22Rv1 (cell line): ENCODE data around the gene OAF.

Experiments
- H3K27ac ChIP-seq: fragments of 450-650 bp; 2 replicates; pipeline ENCODE4 v1.5.1; 2017
- CTCF ChIP-seq: fragments of 450-650 bp; IDR thresholded peaks from 2 replicates; pipeline ENCODE4 v1.5.1; 2017; ENCODE audit warnings: mild to moderate bottlenecking
- ZFX ChIP-seq: fragments of 450-650 bp; IDR thresholded peaks from 2 replicates; pipeline ENCODE4 v1.6.1; 2017; ENCODE audit warnings: antibody characterized with exemption, borderline replicate concordance

The OAF gene

GRCh38 chr11:120184946-120185705, 25.7 kb upstream of the OAF start:
- TF ChIP-seq ZFX = no peak
- H3K27ac ChIP-seq = no peak overlapping the region

GRCh38 chr11:120185706-120186455, 25.0 kb upstream of the OAF start:
- TF ChIP-seq CTCF = no peak
- TF ChIP-seq ZFX = no peak
- H3K27ac ChIP-seq = no peak overlapping the region

GRCh38 chr11:120186456-120186773, 24.4 kb upstream of the OAF start:
- H3K27ac ChIP-seq = no peak overlapping the region
- TF ChIP-seq ZFX (no peak), CTCF (no peak)

GRCh38 chr11:120186774-120187591, 23.8 kb upstream of the OAF start:
- H3K27ac ChIP-seq = no peak overlapping the region

GRCh38 chr11:120188371-120188770, 22.5 kb upstream of the OAF start:
- no peak for TF ChIP-seq CTCF
- no peak for TF ChIP-seq ZFX
- H3K27ac ChIP-seq = no peak overlapping the region

More at GRCh38 chr11:120186774-120187591, 23.8 kb upstream of the OAF start:
- TF ChIP-seq ZFX (no peak), CTCF (no peak)

- TF ChIP-seq ZFX = no peak
- no peak for TF ChIP-seq CTCF
- no peak overlapping the region for H3K27ac ChIP-seq
These were observed 21.9 kb upstream of the OAF start for GRCh38 chr11:120188811-120189455.

GRCh38 chr11:120191058-120191457, 19.8 kb upstream of the OAF start:
- TF ChIP-seq ZFX = no peak
- TF ChIP-seq CTCF = no peak
- H3K27ac ChIP-seq = no peak overlapping the region
